ENCODE measurements around the gene ZNF850.
A peak's percentile ranks its signal among the peaks of the same experiment; 100 is the strongest.

The ZNF850 gene

DNA sequence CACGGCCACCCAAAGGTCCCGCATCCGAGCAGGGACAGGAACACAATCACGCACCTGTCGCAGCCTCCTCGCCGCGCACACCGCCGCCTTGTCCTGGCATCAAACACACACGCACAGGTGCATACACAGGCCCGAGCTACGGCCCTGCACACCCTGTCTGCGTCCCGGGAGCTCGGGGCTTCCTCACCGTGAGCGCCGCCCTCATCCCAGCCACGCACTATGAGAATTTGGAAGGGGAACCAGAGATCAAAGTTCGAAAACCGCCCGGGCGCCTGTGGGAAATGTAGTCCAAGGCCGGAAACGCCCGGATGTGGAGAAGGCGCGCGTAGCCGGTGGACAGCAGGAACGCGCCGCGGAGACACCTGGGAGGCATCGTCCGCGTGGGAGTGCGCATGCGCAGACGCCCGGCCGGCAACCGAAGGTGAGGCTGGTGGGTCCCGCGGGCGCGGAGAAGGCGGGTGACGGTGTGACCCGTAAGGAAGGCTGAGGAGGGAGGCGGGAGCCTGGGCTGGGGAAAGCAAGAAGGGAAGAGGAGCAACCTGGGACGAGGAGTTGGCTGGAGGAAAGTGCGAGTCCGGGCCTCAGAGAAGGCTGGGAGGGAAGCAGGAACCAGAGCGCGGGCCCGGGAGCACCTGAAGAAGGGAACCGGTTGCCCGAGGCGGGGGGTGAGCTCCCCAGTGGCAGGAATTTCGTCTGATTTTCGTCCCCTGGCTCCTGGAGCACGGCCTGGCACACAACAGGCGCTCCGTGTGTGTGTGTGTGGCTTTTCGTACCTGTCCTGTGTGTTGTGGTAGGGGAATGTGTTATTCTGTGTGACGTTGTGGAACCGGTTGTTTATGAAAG is 85.2 kb downstream of the ZNF850 start, which contains the start of gene ZNF567:
Gene ZNF567, plus strand, starts transcription at position 399 of the 843 bp plus-strand sequence. CDS start 7,256 bp downstream, outside the sequence.
- DNase-seq, result peak; percentile 97 to 98

DNA sequence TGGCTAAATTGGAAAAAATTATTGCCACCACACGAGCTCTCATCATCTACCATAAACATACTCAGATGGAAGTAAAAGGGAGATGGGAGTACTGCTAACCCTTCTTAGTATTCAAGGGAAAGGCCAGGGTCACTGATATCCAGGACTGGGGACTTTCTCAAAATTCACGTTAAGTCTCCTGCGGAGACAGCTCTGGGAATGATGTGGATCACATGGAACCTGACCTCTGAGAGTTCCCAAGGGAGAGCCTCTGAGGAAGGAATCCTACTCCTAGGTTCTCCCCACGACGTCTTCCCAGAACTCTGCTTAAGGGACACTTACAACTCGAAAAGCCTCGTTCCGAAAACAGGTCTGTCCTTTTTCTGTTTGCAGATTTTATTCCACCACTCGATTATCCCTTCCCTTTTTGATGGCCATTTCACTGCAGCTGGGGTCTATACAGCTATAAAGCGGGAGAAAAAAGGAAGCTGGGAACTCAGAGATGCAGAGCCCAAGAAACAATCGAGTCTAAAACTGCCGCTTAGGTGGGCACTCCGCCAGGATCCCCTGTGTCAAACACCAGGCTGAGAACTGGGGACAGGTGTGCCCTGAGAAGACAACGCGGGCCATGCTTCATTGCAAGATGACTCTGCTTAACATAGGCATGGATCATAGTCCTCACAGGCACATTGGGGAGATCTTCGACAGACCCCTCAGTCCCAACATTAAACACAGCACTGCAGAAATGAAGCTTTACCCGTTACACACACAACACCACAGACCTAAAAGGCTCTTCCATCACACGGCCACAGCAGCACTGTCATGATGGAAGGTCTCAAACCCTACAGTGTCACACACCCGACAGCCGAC is 86.0 kb downstream of the ZNF850 start:
- no peak for DNase-seq

DNA sequence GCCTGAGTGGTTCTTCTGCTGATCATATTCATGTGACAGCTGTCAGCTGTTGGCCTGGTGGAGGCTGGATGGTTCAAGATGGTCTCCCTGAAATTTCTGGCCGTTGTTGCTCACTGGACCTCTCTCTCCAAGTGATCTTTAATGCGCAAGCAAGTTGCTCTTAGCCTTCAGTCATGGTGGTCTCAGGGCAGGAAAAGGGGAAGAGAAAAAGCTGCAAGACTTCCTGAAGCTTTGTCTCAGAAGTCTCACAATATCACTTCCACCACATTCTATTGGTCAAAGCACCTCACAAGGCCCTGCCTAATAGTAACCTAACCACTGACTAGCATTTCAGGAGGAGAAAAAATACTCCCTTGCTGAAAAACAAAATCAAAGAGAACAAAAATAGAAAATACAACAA is 86.8 kb downstream of the ZNF850 start:
- no peak for DNase-seq

DNA sequence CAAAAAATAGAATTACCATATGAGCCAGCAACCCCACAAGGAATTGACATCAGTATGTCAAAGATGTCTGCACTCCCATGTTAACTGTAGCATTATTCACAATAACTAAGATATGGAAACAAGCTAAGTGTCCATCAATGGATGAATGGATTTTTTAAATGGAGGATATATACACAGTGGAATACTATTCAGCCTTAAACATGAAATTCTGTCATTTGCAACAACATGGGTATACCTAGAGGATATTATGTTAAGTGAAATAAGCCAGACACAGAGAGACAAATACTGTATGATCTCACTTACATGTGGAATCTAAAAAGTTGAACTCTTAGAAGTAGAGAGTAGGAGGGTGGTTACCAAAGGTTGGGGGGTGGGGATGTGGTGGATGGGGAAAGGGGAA is 93.2 kb downstream of the ZNF850 start:
- no peak for DNase-seq

DNA sequence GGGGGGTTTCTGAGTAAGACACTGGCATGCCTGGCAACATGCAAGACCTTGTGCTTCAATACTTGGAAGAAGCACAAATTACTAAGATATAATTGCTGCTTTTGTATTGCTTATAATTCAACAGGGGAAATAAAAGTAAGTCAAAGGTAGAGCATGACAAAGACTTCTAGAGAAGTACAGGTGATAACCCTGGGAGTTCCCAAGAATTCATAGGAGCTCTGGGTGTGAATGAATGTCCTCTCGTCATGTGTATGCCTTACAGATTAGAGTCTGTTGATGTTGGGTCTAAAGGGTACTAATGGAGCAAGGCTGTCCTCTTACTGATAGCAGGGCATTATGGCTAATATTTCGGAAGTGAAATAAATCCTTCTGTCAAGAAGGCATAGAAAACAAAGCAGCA is 98.4 kb downstream of the ZNF850 start:
- no peak for DNase-seq

DNA sequence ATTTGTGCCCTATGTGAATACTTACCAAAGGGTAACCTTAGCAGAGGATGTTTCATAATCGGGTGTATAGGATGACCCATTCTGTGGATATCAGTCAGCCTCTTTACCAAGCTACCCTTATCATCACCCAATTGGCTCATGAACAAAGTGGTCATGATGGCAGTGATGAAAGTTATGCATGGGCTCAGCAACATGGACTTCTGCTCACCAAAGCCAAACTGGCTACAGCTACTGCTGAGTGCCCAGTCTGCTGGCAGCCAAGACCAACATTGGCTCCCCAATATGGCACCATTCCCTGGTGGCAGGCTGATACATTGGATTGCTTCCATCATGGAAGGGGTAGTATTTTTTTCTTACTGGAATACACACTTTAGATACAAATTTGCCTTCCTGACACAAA is 100.2 kb downstream of the ZNF850 start:
- no peak for DNase-seq

DNA sequence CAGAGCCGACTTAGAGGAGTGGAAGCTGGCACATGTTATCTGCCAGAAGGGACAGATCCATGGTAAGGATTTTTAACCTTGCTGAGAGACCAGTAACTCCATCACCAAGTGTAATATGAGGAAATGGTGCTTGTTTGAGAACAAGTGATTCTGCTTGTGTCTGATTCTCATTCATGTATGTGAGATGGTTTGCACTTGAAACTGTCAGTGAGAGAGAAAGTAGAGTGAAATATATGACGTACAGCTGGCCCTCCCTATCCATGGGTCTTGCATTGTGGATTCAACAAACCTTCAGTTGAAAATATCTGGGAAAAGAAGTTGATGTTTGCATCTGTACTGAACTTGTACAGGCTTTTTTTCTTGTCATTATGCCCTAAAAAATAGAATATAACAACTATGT is 104.0 kb downstream of the ZNF850 start:
- DNase-seq, result no peak

DNA sequence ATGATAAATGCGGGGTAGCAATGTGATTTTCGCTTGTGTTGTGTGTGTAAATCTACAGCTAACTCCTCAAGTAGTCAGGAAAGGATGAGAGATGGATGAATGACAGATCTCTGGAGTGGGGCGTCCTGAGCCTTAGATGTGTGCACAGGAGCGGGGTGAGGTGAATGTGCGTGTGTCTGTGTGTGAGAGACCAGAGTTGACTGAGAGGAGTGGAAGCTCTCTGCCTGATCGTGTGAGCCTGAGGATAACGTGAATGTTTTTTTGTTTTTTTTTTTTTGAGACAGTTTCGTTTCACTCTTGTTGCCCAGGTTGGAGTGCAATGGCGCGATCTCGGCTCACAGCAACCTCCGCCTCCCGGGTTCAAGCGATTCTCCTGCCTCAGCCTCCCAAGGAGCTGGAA is 106.8 kb downstream of the ZNF850 start:
- DNase-seq, result no peak

All from activated CD4-positive, alpha-beta T cell treated with anti-CD3 and anti-CD28 coated beads, Interleukin-2, amount 50 U/mL, for 4 hours (primary cell).